Stimulated activated naive B cell treated with anti-CD40 and anti-IgM and Interleukin-4, amounts not matched to agents 10 μg/mL and 1 μg/mL and 100 μg/mL, for 72 hours (primary cell): ENCODE measurements around the gene MAN2B2.

Source experiments
- ATAC-seq, 2 donors: fragments of 150-1000 bp; cut with Tn5 transposase; replicated peaks; 2 replicates each; pipeline ENCODE4 v1.10.0; 2021; ENCODE audit warnings: moderate library complexity in 1 of 2
- DNase-seq: peaks from one replicate; pipeline ENCODE4 v3.0.0; 2021
- H3K27ac Mint-ChIP-seq: one replicate; pipeline ENCODE4 v1.8.0; 2022; ENCODE audit warnings: mild to moderate bottlenecking, mixed read lengths
- H3K27me3 Mint-ChIP-seq, 2 donors: one replicate each; pipeline ENCODE4 v1.8.0; 2022; ENCODE audit warnings: mixed read lengths in 2 of 2
- H3K36me3 Mint-ChIP-seq, 2 donors: one replicate each; pipeline ENCODE4 v1.8.0; 2022; ENCODE audit warnings: mixed read lengths in 2 of 2, mild to moderate bottlenecking in 1 of 2
- H3K4me1 Mint-ChIP-seq, 2 donors: one replicate each; pipeline ENCODE4 v1.8.0; 2022; ENCODE audit warnings: mixed read lengths in 2 of 2, mild to moderate bottlenecking in 1 of 2
- H3K4me3 Mint-ChIP-seq, 2 donors: one replicate each; pipeline ENCODE4 v1.8.0; 2022; ENCODE audit warnings: mild to moderate bottlenecking in 2 of 2, mixed read lengths in 2 of 2, moderate library complexity in 1 of 2
- H3K9me3 Mint-ChIP-seq, 2 donors: one replicate each; pipeline ENCODE4 v1.8.0; 2022; ENCODE audit warnings: mixed read lengths in 2 of 2, mild to moderate bottlenecking in 1 of 2

Gene MAN2B2

GRCh38 chr4:6535706-6536105 lies 39.3 kb upstream of the MAN2B2 start:
- peaks cover 4 to 11% of the 10 kb centered on the region in 2 donors for H3K27me3 Mint-ChIP-seq
- H3K9me3 Mint-ChIP-seq = peaks cover 8 to 9% of the 10 kb centered on the region in 2 donors
- H3K27ac Mint-ChIP-seq = no peak overlapping the region
- no peaks in the 10 kb centered on the region for H3K36me3 Mint-ChIP-seq
- H3K4me1 Mint-ChIP-seq = no peaks in the 10 kb centered on the region
- no peak for ATAC-seq
- DNase-seq = no peak
- no peak overlapping the region for H3K4me3 Mint-ChIP-seq

GRCh38 chr4:6538111-6538510 lies 36.9 kb upstream of the MAN2B2 start:
- H3K9me3 Mint-ChIP-seq = peaks cover 8 to 9% of the 10 kb centered on the region in 2 donors
- no peak overlapping the region for H3K4me3 Mint-ChIP-seq
- no peaks in the 10 kb centered on the region for H3K36me3 Mint-ChIP-seq
- DNase-seq (no peak), ATAC-seq (no peak)
- H3K27ac Mint-ChIP-seq = no peak overlapping the region
- no peaks in the 10 kb centered on the region for H3K4me1 Mint-ChIP-seq
- peaks cover 4 to 16% of the 10 kb centered on the region in 2 donors for H3K27me3 Mint-ChIP-seq

DNA sequence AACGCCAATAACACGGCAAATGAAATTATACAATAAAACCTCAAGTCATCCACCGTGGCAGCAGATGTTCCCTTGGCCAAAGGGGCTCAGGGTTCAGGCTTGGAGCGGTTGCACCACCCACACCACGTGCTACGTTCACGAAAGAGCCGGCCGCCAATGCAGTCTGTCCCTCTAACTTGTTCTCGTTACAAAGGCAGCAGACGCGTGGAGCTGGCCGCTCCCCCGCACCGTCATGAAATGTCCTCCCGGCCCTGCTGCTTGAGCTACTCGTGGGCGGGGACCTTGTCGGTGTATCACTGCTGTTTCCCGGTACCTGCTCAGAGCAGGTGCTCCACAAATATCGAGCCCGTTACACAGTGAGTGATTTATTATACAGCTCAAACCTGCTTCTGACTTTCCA lies 36.4 kb upstream of the MAN2B2 start:
- Mint-ChIP-seq H3K4me3 (no peak overlapping the region), H3K27me3 (peaks cover 4 to 16% of the 10 kb centered on the region in 2 donors), H3K27ac (no peak overlapping the region), H3K4me1 (no peaks in the 10 kb centered on the region), H3K9me3 (peaks cover 8 to 9% of the 10 kb centered on the region in 2 donors), H3K36me3 (no peaks in the 10 kb centered on the region)
- DNase-seq (no peak), ATAC-seq (no peak)

- no peak overlapping the region for H3K4me3 Mint-ChIP-seq
- peaks cover 4 to 16% of the 10 kb centered on the region in 2 donors for H3K27me3 Mint-ChIP-seq
- no peak overlapping the region for H3K27ac Mint-ChIP-seq
- H3K9me3 Mint-ChIP-seq = peaks cover 8 to 9% of the 10 kb centered on the region in 2 donors
- no peak for ATAC-seq
- DNase-seq = no peak
- no peaks in the 10 kb centered on the region for H3K36me3 Mint-ChIP-seq
- H3K4me1 Mint-ChIP-seq = no peaks in the 10 kb centered on the region
Observed at GRCh38 chr4:6539009-6539764, 35.8 kb upstream of the MAN2B2 start.

DNA sequence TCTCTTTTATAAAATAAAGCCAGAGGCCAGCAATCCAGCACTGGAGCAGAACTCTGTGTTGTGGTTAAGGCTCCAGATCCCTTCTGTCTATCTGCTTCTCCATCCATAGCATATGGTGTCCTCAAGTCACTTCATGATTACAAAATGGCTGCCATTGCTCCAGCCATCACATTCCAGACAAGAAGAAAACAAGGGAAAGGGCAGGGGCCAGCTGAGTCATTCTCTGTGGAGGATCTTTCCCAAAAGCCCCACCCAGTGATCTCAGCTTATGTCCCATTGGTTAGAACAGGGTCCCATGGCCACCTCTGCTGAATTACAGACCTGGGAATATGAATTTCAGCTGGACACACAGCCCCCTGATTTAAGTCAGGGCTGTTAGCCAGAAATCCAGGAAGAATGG lies 34.1 kb upstream of the MAN2B2 start:
- no peak overlapping the region for H3K27ac Mint-ChIP-seq
- peaks cover 7 to 25% of the 10 kb centered on the region in 2 donors for H3K27me3 Mint-ChIP-seq
- DNase-seq (no peak), ATAC-seq (no peak)
- H3K4me3 Mint-ChIP-seq = no peak overlapping the region
- no peaks in the 10 kb centered on the region for H3K36me3 Mint-ChIP-seq
- H3K4me1 Mint-ChIP-seq = no peaks in the 10 kb centered on the region
- H3K9me3 Mint-ChIP-seq = peaks cover 8 to 9% of the 10 kb centered on the region in 2 donors

GRCh38 chr4:6541789-6542188 lies 33.2 kb upstream of the MAN2B2 start:
- no peak for DNase-seq
- Mint-ChIP-seq H3K27me3 (peaks cover 10 to 30% of the 10 kb centered on the region in 2 donors), H3K4me3 (no peak overlapping the region), H3K36me3 (no peaks in the 10 kb centered on the region), H3K9me3 (peaks cover 5% of the 10 kb centered on the region in 2 donors), H3K27ac (no peak overlapping the region), H3K4me1 (peaks cover 0 to 1% of the 10 kb centered on the region in 2 donors)
- no peak for ATAC-seq

DNA sequence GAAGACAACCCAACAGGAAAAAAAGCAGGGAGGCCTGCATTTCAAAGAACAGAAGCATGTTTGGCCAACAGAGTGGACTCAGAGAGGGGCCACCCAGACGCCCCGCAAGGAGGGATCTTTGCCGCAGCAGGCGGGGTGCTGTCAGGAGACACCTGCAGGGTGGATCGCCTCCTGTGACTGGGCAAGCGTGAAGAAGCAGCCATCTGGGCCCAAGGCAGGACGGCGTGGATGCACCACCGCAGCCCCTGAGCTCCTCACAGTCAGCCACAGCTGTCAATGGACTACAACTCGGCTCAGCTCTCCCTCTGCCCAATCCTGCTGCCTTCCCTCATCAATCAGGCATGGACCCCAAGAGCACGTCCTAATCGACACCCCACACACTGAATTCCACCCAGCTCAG lies 32.0 kb upstream of the MAN2B2 start:
- Mint-ChIP-seq H3K9me3 (peaks cover 5% of the 10 kb centered on the region in 2 donors), H3K4me3 (no peak overlapping the region), H3K4me1 (peaks cover 0 to 1% of the 10 kb centered on the region in 2 donors), H3K36me3 (no peaks in the 10 kb centered on the region), H3K27me3 (peaks cover 19 to 42% of the 10 kb centered on the region in 2 donors), H3K27ac (no peak overlapping the region)
- no peak for ATAC-seq
- DNase-seq = no peak

DNA sequence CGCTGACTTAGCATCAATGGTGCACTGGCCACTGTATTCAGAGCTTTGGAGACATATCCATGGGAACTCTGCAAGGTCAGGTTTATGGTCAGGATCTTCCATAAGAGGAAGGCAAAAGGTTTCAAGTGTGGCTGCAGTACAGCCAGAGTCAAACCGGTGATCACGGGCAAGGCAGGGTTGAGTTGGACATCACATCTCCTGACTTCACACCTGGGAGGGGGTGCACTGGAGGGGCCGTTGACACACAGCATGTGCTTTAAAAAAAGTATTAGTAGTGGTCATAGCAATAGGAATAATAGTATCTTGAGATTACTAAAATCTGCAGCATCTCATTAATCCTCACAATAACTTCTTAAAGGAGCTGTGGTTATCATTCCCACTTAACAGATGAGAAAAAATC lies 28.9 kb upstream of the MAN2B2 start:
- ATAC-seq (no peak), DNase-seq (no peak)
- Mint-ChIP-seq H3K4me1 (peaks cover 0 to 1% of the 10 kb centered on the region in 2 donors), H3K27me3 (peaks cover 36 to 58% of the 10 kb centered on the region in 2 donors), H3K36me3 (no peaks in the 10 kb centered on the region), H3K4me3 (no peak overlapping the region), H3K9me3 (no peaks in the 10 kb centered on the region), H3K27ac (no peak overlapping the region)

DNA sequence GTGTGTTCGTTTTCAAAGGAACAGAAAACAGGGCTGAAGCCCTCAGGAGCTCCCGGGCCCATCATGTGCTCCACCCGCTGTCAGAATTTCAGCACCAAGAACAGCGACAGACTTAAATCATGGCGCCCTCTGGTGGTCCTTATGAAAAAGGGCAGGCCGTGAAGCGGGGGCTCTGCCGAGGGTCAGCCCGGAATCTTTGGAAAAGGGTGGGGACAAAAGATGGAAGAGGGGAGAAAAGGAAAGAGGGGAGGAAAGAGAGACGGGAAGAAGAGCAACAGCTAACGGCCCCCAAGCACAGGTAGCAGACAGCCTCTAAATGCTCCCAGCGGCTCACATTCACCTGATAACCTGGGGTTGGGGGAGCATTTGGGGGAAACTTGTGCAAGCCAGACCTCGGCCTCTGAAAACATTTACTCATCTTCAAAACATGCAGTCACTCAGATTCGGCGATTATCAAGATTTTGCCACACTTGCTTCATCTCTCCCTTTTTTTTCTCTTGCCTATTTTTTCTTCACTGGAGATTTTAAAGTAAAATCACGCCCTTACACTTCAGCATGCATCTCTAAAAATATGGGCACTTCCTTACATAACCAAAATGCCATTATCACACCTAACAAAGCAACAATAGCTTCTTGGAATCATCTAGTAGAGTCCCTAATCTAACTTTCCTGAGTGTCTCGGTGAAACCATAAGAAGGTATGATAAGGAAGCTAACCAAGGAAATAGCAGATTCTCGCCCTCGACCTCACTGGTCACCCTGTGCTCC lies 28.1 kb upstream of the MAN2B2 start:
- DNase-seq = no peak
- Mint-ChIP-seq H3K9me3 (peaks cover 5 to 6% of the 10 kb centered on the region in 2 donors), H3K36me3 (peaks cover 0 to 4% of the 10 kb centered on the region in 2 donors), H3K27ac (no peak overlapping the region), H3K4me1 (peaks cover 0 to 1% of the 10 kb centered on the region in 2 donors), H3K4me3 (no peak overlapping the region), H3K27me3 (peaks cover 42 to 62% of the 10 kb centered on the region in 2 donors)
- ATAC-seq = peak; percentile 60 to 61

DNA sequence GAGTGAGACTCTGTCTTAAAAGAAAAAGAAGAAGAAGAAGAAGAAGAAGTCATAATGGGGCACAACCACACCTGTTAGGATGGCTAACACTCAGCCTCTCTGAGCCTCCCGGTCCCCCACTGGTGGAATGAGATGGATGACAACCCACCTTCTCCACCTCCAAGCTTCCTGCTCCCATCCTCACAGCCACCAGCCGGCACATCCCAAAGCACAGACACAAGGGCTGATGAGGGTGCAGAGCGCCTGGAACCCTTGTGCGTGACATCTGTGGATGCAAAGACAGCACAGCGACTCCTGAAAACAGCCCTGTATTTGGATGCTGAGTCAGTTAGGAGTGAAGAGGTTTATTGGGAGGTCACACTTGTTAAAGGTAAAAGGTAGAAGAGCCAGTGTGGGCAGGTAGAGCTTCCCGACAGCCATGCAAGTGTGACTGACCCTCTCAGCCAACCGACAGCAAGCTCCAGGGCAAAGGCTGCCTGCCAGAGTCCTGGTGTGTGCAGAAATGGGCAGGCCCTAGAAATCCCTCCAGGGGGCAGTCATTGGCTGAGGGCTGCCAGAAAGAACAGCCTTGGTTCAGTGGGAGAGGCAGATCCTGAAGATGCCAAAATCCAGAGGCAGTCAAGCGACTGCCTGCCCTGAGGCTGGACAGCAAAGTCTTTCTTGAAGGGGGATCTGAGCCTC lies 26.6 kb upstream of the MAN2B2 start:
- no peak for DNase-seq
- Mint-ChIP-seq H3K27ac (no peak overlapping the region), H3K4me3 (no peak overlapping the region), H3K36me3 (peaks cover 3 to 6% of the 10 kb centered on the region in 2 donors), H3K9me3 (peaks cover 9 to 10% of the 10 kb centered on the region in 2 donors), H3K4me1 (peaks cover 0 to 1% of the 10 kb centered on the region in 2 donors), H3K27me3 (peaks cover 52 to 72% of the 10 kb centered on the region in 2 donors)
- ATAC-seq = no peak

GRCh38 chr4:6548882-6549230 lies 26.1 kb upstream of the MAN2B2 start:
- Mint-ChIP-seq H3K4me3 (no peak overlapping the region), H3K27me3 (peaks cover 56 to 77% of the 10 kb centered on the region in 2 donors)

DNA sequence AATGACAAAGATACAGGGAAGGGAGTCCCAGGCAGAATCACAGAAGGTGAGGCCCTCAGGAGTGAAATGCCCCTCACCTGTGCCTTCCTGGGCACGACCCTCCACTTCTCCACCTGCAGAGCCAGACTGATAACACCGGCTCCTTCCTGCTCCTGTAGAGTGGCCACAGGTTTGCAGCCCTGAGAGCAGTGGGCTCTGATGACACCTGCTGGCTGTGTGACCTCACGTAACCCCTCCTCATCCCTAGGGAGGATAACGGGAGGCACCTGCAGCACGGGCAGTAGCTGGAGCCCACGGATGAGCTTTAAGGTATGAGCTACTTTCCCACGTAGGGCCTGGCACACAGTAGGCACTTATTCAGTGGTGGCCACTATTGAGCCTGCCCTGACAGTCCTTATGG lies 25.5 kb upstream of the MAN2B2 start:
- no peak for ATAC-seq
- H3K4me3 Mint-ChIP-seq = no peak overlapping the region
- H3K36me3 Mint-ChIP-seq = peaks cover 3 to 8% of the 10 kb centered on the region in 2 donors
- no peak overlapping the region for H3K27ac Mint-ChIP-seq
- H3K4me1 Mint-ChIP-seq = peaks cover 0 to 1% of the 10 kb centered on the region in 2 donors
- no peak for DNase-seq
- H3K9me3 Mint-ChIP-seq = peaks cover 9 to 10% of the 10 kb centered on the region in 2 donors
- H3K27me3 Mint-ChIP-seq = peaks cover 59 to 79% of the 10 kb centered on the region in 2 donors

More at GRCh38 chr4:6548882-6549230, 26.1 kb upstream of the MAN2B2 start:
- Mint-ChIP-seq H3K4me1 (peaks cover 0 to 1% of the 10 kb centered on the region in 2 donors), H3K36me3 (peaks cover 3 to 8% of the 10 kb centered on the region in 2 donors), H3K9me3 (peaks cover 9 to 10% of the 10 kb centered on the region in 2 donors), H3K27ac (no peak overlapping the region)
- ATAC-seq (no peak), DNase-seq (no peak)

DNA sequence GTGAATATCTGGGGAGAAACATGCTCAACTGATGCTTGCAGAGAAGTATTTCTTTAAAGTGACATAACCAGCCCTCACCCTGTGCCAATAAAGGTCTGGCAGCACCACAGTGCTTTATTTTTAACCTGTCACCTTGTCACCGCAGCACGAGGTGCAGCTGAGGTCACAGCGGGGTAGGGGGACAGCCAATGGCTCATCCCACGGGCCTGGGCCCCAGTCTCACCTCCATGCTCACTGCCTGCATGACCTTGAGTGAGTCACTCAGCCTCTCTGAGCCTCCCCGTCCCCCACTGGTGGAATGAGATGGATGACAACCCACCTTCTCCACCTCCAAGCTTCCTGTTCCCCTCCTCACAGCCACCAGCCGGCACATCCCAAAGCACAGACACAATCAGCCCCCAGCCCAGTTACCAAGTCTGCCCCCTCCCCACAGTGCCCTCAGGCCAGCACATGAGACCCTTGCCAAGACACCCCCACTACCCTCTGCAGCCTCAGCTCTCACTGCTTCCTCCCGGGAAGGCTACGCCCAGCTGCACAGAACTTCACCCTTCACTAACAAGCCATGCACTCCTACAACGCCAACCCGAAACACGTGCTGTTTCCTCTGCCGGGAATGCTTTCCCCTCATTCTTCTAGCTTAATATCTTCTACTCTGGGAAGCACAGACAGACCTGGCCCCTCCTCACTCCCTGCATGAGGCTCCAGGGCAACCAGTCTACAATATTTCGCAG lies 24.9 kb upstream of the MAN2B2 start:
- DNase-seq = no peak
- H3K4me1 Mint-ChIP-seq = peaks cover 0 to 1% of the 10 kb centered on the region in 2 donors
- H3K36me3 Mint-ChIP-seq = peaks cover 3 to 8% of the 10 kb centered on the region in 2 donors
- ATAC-seq = no peak
- peaks cover 9 to 10% of the 10 kb centered on the region in 2 donors for H3K9me3 Mint-ChIP-seq
- peaks cover 59 to 78% of the 10 kb centered on the region in 2 donors for H3K27me3 Mint-ChIP-seq
- no peak overlapping the region for H3K4me3 Mint-ChIP-seq
- H3K27ac Mint-ChIP-seq = no peak overlapping the region

DNA sequence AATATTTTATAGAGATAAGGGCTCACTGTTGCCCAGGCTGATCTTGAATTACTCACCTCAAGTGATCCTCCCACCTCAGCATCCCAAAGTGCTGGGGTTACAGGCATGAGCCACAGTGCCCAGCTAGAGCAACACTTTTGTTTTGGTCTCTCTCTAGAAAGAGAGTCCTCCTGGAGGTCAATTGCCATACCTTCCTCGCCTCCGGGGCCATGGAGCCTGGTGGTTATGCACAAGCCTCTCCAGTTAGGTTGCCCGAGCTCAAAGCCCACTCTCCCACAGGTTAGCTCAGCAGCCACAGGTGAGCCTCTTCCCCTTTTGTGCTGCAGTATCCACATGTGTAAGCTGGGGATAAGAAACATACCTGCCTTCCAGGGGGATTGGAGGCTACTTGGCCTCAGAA lies 24.2 kb upstream of the MAN2B2 start:
- Mint-ChIP-seq H3K4me3 (no peak overlapping the region), H3K36me3 (peaks cover 3 to 8% of the 10 kb centered on the region in 2 donors), H3K4me1 (peaks cover 0 to 1% of the 10 kb centered on the region in 2 donors), H3K27me3 (peaks cover 57 to 71% of the 10 kb centered on the region in 2 donors), H3K9me3 (peaks cover 9 to 10% of the 10 kb centered on the region in 2 donors), H3K27ac (no peak overlapping the region)
- ATAC-seq (no peak), DNase-seq (no peak)
